GM12892 (cell line): ENCODE results near the gene RSPO1.

ENCODE experiments used
- POLR2A ChIP-seq: IDR thresholded peaks from 2 replicates; pipeline ENCODE4 v1.6.1; 2011; ENCODE audit warnings: low read depth, low read length, control low read depth
- POLR2AphosphoS5 ChIP-seq: IDR thresholded peaks from 2 replicates; pipeline ENCODE4 v1.6.1; 2011; ENCODE audit warnings: low read depth, low read length, control low read depth
- TAF1 ChIP-seq: IDR thresholded peaks from 2 replicates; pipeline ENCODE4 v1.6.1; 2011; ENCODE audit warnings: low read depth, mild to moderate bottlenecking, control low read depth, low read length, borderline replicate concordance

- TF ChIP-seq POLR2A (no peak), POLR2AphosphoS5 (no peak), TAF1 (no peak)
Observed at GRCh38 chr1:37567023-37567422, 67.7 kb downstream of the RSPO1 start.
